Keratinocyte (primary cell): ENCODE measurements around the gene BEAN1. TPM values are rescaled to one million over a fixed set of nuclear protein-coding genes. Genes with fewer than 3 reads are reported as not detected.

Experiments
- DNase-seq: peaks from one replicate; pipeline ENCODE4 v3.0.0-alpha.2; 2011; ENCODE audit warnings: low read depth, missing footprints, low spot score
- FAIRE-seq: peaks from 2 replicates; lab custom pipeline; 2011; peaks lifted over from hg19 to GRCh38; lab: Jason Lieb, UNC
- H2AFZ ChIP-seq: 2 replicates; pipeline ENCODE4 v1.6.0; 2012; ENCODE audit warnings: low read length, control low read depth, inconsistent platforms; ENCODE audit not compliant: control insufficient read depth
- H3K27ac ChIP-seq: 2 replicates; pipeline ENCODE4 v1.5.1; 2011; ENCODE audit warnings: low read length; ENCODE audit not compliant: control insufficient read depth, insufficient read depth
- H3K27me3 ChIP-seq: 3 replicates; pipeline ENCODE4 v1.6.0; 2011; ENCODE audit warnings: low read length; ENCODE audit not compliant: control insufficient read depth, insufficient read depth; ENCODE audit errors: extremely low read depth
- H3K36me3 ChIP-seq, 2 experiments: 2 replicates in 1 of 2; 3 replicates in 1 of 2; pipeline ENCODE4 v1.5.1; 2011; ENCODE audit warnings: low read length in 2 of 2, mild to moderate bottlenecking in 1 of 2; ENCODE audit not compliant: control insufficient read depth in 2 of 2, insufficient read depth in 2 of 2; ENCODE audit errors: extremely low read depth in 1 of 2
- H3K4me1 ChIP-seq: 3 replicates; pipeline ENCODE4 v1.5.1; 2011; ENCODE audit warnings: low read length; ENCODE audit not compliant: control insufficient read depth, insufficient read depth; ENCODE audit errors: extremely low read depth
- H3K4me2 ChIP-seq: 3 replicates; pipeline ENCODE4 v1.6.0; 2011; ENCODE audit warnings: low read depth, low read length; ENCODE audit not compliant: control insufficient read depth, insufficient read depth; ENCODE audit errors: extremely low read depth
- H3K4me3 ChIP-seq, 3 experiments: fragments of 200-600 bp in 1 of 3; sonication (generic) in 1 of 3; 2 replicates in 2 of 3; 3 replicates in 1 of 3; pipeline ENCODE4 v1.5.1; 2011 to 2016; ENCODE audit warnings: low read length in 3 of 3, mild to moderate bottlenecking in 3 of 3, control low read depth in 2 of 3, inconsistent platforms in 1 of 3, low read depth in 1 of 3, mixed read lengths in 1 of 3, mixed run types in 1 of 3, moderate library complexity in 1 of 3; ENCODE audit not compliant: control insufficient read depth in 2 of 3, insufficient read depth in 2 of 3; ENCODE audit errors: extremely low read depth in 1 of 3
- H3K79me2 ChIP-seq: 2 replicates; pipeline ENCODE4 v1.6.0; 2012; ENCODE audit warnings: low read length; ENCODE audit not compliant: control insufficient read depth, insufficient read depth
- H3K9ac ChIP-seq: 3 replicates; pipeline ENCODE4 v1.6.0; 2011; ENCODE audit warnings: low read length; ENCODE audit not compliant: control insufficient read depth, insufficient read depth; ENCODE audit errors: extremely low read depth
- H3K9me1 ChIP-seq: 3 replicates; pipeline ENCODE4 v1.6.0; 2011; ENCODE audit warnings: low read length; ENCODE audit not compliant: control insufficient read depth, insufficient read depth; ENCODE audit errors: extremely low read depth
- H3K9me3 ChIP-seq: 2 replicates; pipeline ENCODE4 v1.5.1; 2012; ENCODE audit warnings: low read depth, low read length; ENCODE audit not compliant: control insufficient read depth
- H4K20me1 ChIP-seq: 3 replicates; pipeline ENCODE4 v1.6.0; 2011; ENCODE audit warnings: low read length; ENCODE audit not compliant: control insufficient read depth, insufficient read depth; ENCODE audit errors: extremely low read depth
- EZH2 ChIP-seq: IDR thresholded peaks from one replicate; pipeline ENCODE4 v1.6.1; 2012; ENCODE audit warnings: inconsistent platforms, mild to moderate bottlenecking, low read length, moderate library complexity
- dilution Hi-C: fragments of 300-500 bp; cut with MboI; formaldehyde crosslinking; loops from one replicate; pipeline ENCODE4 v1.7.0; 2020; ENCODE audit warnings: low sequenced_read_pairs; ENCODE audit not compliant: extremely low pct_ligation_motif_present
- polyA plus RNA-seq, 5 experiments: library from polyadenylated mRNA; depleted of rRNA in 3 of 5; stranded (reverse) in 3 of 5; stranded (forward) in 1 of 5; unstranded in 1 of 5; fragments of >200 nt; gene quantifications; 1 replicate in 1 of 5; 2 replicates in 3 of 5; 3 replicates in 1 of 5; pipeline versions ENCODE4 v1.2.1 to v1.2.3, GENCODE V29; 2011 to 2012; ENCODE audit warnings: missing spikeins in 2 of 5, low read depth in 1 of 5, low replicate concordance in 1 of 5
- TF ChIP-seq, protein P1 (sequence below), 3 experiments: IDR thresholded peaks in 1 of 3; conservative IDR thresholded peaks in 1 of 3; optimal IDR thresholded peaks in 1 of 3; 2 replicates in 2 of 3; 3 replicates in 1 of 3; pipeline versions ENCODE3 to v1.5.1; 2011; ENCODE audit warnings: low read length in 3 of 3, mild to moderate bottlenecking in 3 of 3, moderate library complexity in 2 of 3, control low read depth in 1 of 3, inconsistent platforms in 1 of 3; ENCODE audit not compliant: insufficient read depth in 2 of 3; ENCODE audit errors: extremely low read depth in 1 of 3

Gene BEAN1
- polyA plus RNA-seq, 1 donor (not counting 4 experiments of a cell fraction or from before 2014, with no cell fraction given) = 0.24 TPM

DNA sequence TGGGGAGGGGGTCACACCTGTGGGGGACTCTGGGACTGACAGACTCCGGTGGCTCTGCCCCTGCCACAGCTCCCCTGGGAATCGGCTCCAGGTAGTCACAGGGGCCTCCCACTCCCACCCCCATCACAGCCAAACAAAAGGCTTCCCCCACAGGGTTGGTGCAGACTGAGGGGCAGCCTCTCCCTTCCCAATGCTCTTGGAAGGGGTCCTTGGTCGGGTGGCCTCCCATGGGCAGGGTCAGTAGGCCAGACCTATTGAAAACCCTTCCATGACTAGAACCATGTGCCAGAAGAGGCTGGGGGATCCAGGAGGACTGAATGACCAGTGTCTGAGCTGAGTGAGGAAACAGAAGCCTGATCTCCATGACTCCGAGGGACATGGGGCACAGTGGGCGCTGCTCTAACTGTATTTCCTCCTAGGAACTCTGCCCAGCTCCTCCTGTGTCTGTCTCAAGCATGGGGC, 94.2 kb downstream of the BEAN1 start:
- no peaks in the 10 kb centered on the region for H3K79me2 ChIP-seq
- dilution Hi-C loops = no loop called here
- H3K9me3 ChIP-seq = no peaks in the 10 kb centered on the region
- H3K4me3 ChIP-seq = no peak overlapping the region
- no peaks in the 10 kb centered on the region for H4K20me1 ChIP-seq
- no peak overlapping the region for H3K9ac ChIP-seq
- H3K36me3 ChIP-seq = peaks cover 0 to 1% of the 10 kb centered on the region in 2 experiments
- peaks cover 45% of the 10 kb centered on the region for H3K4me1 ChIP-seq
- H3K27ac ChIP-seq = peak overlapping the region; percentile 62
- no peak for TF ChIP-seq EZH2
- TF ChIP-seq, protein P1, sequence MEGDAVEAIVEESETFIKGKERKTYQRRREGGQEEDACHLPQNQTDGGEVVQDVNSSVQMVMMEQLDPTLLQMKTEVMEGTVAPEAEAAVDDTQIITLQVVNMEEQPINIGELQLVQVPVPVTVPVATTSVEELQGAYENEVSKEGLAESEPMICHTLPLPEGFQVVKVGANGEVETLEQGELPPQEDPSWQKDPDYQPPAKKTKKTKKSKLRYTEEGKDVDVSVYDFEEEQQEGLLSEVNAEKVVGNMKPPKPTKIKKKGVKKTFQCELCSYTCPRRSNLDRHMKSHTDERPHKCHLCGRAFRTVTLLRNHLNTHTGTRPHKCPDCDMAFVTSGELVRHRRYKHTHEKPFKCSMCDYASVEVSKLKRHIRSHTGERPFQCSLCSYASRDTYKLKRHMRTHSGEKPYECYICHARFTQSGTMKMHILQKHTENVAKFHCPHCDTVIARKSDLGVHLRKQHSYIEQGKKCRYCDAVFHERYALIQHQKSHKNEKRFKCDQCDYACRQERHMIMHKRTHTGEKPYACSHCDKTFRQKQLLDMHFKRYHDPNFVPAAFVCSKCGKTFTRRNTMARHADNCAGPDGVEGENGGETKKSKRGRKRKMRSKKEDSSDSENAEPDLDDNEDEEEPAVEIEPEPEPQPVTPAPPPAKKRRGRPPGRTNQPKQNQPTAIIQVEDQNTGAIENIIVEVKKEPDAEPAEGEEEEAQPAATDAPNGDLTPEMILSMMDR (optimal IDR thresholded peaks at IDR 0.05 in 1 of 3, IDR thresholded peaks at IDR 0.05 in 1 of 3, conservative IDR thresholded peaks at IDR 0.05 in 1 of 3; ENCODE audit: extremely low read depth in 1 of 3, insufficient read depth in 2 of 3, low read length in 3 of 3) = no peak
- DNase-seq (no peak), FAIRE-seq (no peak)
- no peak overlapping the region for H2AFZ ChIP-seq
- peak overlapping the region; percentile 52 for H3K4me2 ChIP-seq
- H3K9me1 ChIP-seq = peaks cover 3% of the 10 kb centered on the region
- H3K27me3 ChIP-seq = no peaks in the 10 kb centered on the region

DNA sequence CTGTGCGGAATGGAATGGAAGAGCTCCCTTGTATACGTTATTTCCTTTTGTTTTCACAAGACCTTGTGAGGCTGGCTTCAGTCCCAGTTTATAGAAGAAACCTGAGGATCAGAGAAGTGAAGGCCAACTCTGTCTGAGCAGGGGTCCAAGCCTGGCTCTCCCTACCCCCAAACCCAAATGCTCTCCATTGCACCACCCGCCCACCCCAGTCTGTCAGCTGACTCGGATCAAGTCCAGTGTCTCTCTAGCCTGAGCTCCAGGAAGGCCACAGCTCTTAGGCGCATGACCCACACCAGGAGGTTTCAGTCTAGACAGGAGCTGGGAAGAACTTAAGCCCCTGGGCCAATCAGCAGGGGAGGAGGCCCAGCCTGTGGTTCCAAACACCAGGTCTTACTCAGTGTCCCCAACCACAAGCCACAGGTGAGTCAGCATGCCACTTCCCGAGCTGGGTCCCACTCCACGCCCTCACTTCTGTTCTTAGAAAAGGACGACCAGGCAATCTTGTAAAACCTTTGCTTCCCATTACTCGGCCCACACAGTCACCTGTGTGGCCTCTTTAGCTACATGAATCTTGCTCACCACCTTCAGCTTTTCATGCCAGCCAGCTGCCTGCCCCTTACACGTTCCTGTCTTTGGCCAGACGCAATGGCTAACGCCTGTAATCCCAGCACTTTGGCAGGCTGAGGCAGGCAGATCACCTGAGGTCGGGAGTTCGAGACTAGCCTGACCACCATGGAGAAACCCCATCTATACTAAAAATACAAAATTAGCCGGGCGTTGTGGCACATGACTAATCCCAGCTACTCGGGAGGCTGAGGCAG, 95.1 kb downstream of the BEAN1 start:
- H3K9ac ChIP-seq = peak overlapping the region; percentile 41
- dilution Hi-C loops = no loop called here
- H3K79me2 ChIP-seq = no peaks in the 10 kb centered on the region
- peaks cover 36% of the 10 kb centered on the region for H3K4me1 ChIP-seq
- no peak for TF ChIP-seq EZH2
- TF ChIP-seq, protein P1 (optimal IDR thresholded peaks at IDR 0.05 in 1 of 3, IDR thresholded peaks at IDR 0.05 in 1 of 3, conservative IDR thresholded peaks at IDR 0.05 in 1 of 3; ENCODE audit: extremely low read depth in 1 of 3, insufficient read depth in 2 of 3, low read length in 3 of 3) = no peak
- no peaks in the 10 kb centered on the region for H3K27me3 ChIP-seq
- FAIRE-seq (peak; percentile 91), DNase-seq (peak; percentile 97)
- peak overlapping the region; percentile 52 for H3K4me2 ChIP-seq
- H2AFZ ChIP-seq = no peak overlapping the region
- H4K20me1 ChIP-seq = no peaks in the 10 kb centered on the region
- H3K27ac ChIP-seq = peak overlapping the region; percentile 62
- H3K9me3 ChIP-seq = no peaks in the 10 kb centered on the region
- H3K36me3 ChIP-seq = peaks cover 0 to 1% of the 10 kb centered on the region in 2 experiments
- H3K9me1 ChIP-seq = peaks cover 3% of the 10 kb centered on the region
- H3K4me3 ChIP-seq = peak overlapping the region in 2 of 3 experiments; percentile 20 to 34
